ENCODE measurements around the gene RAPGEF1.
A peak's percentile ranks its signal among the peaks of the same experiment; 100 is the strongest.

RAPGEF1 gene

DNA sequence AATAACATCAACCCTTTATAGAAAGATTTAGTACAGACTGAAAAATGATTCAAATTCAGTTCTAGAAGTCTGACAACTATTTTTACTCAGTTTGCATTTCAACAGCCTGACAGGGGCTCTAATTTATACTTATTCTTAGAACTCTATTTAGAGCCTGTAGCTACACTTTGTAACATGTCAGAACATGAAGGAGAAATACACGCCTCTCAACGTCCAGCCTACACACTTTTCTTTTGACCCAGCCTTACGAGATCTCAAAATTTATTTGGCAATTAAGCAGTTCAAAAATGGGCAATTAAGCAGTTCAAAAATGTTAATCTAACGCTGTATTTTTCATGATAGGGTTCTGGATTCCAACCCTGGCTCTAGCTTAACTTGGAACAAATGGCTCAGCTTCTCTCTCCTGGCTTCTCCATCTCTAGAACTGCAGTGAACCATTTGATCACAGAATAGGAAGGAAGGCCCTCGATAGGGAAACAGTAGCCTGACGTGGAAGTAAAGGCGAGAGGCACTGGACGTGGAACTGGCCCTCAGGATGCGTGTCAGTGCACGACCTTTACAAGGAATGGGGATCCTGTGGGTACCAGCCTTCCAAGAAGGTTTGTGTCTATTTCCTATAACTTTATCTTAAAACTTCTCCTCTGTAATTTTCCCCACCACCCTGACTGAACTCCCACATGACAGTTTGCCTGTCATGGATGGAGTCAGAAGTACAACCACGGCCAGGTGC lies 128.1 kb downstream of the RAPGEF1 start:
- no peak for TF ChIP-seq Cebpa-rat (IDR thresholded peaks at IDR 0.05)
- peak overlapping the region in 8 of 11 experiments; percentile 9 to 59 (median 30); a peak in 12 of 22 replicates for H3K4me2 ChIP-seq
- H3K27me3 ChIP-seq, result no peaks in the 10 kb centered on the region
- no peak overlapping the region for H3K9ac ChIP-seq
- no peaks in the 10 kb centered on the region for H3K9me3 ChIP-seq (replicated peaks in 1 of 11)
- 0 out of 22 replicates have a peak overlapping the region, but pooled peaks of 1 of the 11 experiments have one; percentile 10 for H3K27ac ChIP-seq
- peaks cover 0 to 75% (median 19%) of the 10 kb centered on the region in 11 experiments; a peak in 9 of 22 replicates for H4K20me1 ChIP-seq
- H3K4me3 ChIP-seq, result no peak overlapping the region
- peaks cover 39 to 79% (median 56%) of the 10 kb centered on the region in 10 experiments for H3K4me1 ChIP-seq
- H3K36me3 ChIP-seq, result peaks cover 84 to 100% (median 97%) of the 10 kb centered on the region in 11 experiments

DNA sequence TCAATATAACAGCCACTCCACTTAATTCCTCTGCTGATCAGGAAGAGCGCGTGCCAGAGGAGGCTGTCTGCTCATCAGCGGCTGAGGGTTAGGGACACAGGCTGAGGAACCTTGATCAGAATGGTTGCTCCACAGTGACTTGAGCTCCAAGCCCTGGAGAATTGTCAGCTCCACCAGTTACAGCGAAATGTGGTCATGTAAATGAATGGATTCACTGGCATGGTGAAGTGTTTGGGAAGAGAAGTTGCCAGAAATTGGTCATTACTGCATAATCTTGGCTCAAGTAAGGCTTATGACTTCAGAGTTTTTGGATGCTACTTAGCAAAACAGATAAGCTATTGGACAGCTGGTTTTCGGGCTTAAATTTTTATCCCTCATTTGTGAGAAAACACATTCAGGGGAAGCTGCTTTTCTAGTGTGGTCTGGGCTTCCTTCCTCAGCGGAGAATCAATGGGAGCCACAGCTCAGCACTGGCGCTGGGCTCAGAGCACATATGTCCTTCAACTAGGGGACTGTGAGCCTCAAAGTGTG lies 129.6 kb downstream of the RAPGEF1 start:
- H3K4me3 ChIP-seq, result no peak overlapping the region
- H3K27me3 ChIP-seq, result no peaks in the 10 kb centered on the region
- H3K9me3 ChIP-seq (replicated peaks in 1 of 11), result no peaks in the 10 kb centered on the region
- peaks cover 39 to 88% (median 56%) of the 10 kb centered on the region in 10 experiments for H3K4me1 ChIP-seq
- H3K4me2 ChIP-seq, result peak overlapping the region; percentile 19 to 59 (median 43)
- H3K36me3 ChIP-seq, result peaks cover 80 to 100% (median 98%) of the 10 kb centered on the region in 11 experiments
- H4K20me1 ChIP-seq, result peaks cover 0 to 85% (median 19%) of the 10 kb centered on the region in 11 experiments; a peak in 9 of 22 replicates
- peak overlapping the region in 4 of 11 experiments; percentile 3 to 20 (median 14); a peak in 3 of 22 replicates for H3K27ac ChIP-seq
- peak overlapping the region in 3 of 11 experiments; percentile 3 to 19 (median 15); a peak in 2 of 22 replicates for H3K9ac ChIP-seq
- TF ChIP-seq Cebpa-rat (IDR thresholded peaks at IDR 0.05), result no peak

- TF ChIP-seq Cebpa-rat (IDR thresholded peaks at IDR 0.05), result no peak
- Histone ChIP-seq H4K20me1 (peaks cover 0 to 91% (median 19%) of the 10 kb centered on the region in 11 experiments; a peak in 10 of 22 replicates), H3K9me3 (replicated peaks in 1 of 11) (no peaks in the 10 kb centered on the region), H3K27ac (peak overlapping the region in 1 of 11 experiments; percentile 21; a peak in 2 of 22 replicates), H3K4me1 (peaks cover 39 to 84% (median 54%) of the 10 kb centered on the region in 10 experiments), H3K36me3 (peaks cover 80 to 100% (median 98%) of the 10 kb centered on the region in 11 experiments), H3K27me3 (no peaks in the 10 kb centered on the region), H3K9ac (peak overlapping the region in 7 of 11 experiments; percentile 2 to 32 (median 12); a peak in 6 of 22 replicates), H3K4me3 (no peak overlapping the region), H3K4me2 (peak overlapping the region; percentile 9 to 56 (median 29); a peak in 17 of 22 replicates)
Measured at GRCh38 chr9:131609099-131609830, 130.6 kb downstream of the RAPGEF1 start.

DNA sequence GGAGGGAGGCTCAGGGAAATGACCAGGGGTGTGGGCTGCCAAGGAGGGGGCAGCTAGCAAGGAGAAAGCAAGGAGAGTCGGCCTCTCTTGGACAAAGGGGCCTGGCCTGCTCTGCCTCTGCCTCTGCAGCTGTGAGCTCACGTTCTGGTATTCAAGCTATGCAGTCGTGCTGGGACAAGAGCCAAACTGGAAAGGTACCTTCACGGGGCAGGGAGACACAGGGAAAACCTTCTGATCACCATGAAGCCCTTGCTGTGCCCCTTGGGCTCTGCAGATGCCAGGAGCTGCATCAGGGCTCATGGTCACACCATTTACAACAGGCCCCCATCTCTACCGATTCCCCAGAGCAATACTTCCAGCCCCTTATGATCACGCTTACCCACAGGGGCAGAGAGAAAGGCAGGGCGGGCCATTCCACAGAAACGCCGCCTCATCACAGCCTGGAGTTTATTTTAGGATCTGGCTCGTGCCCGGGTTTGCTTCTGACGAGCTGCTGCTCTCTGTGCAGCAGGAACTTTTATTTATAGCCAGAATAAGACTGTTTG lies 131.3 kb downstream of the RAPGEF1 start:
- peak overlapping the region in 3 of 11 experiments; percentile 4 to 21 (median 15); a peak in 2 of 22 replicates for H3K27ac ChIP-seq
- no peak overlapping the region for H3K4me3 ChIP-seq
- H3K9me3 ChIP-seq (replicated peaks in 1 of 11), result no peaks in the 10 kb centered on the region
- H3K36me3 ChIP-seq, result peaks cover 80 to 100% (median 98%) of the 10 kb centered on the region in 11 experiments
- TF ChIP-seq Cebpa-rat (IDR thresholded peaks at IDR 0.05), result no peak
- H3K4me2 ChIP-seq, result peak overlapping the region; percentile 9 to 56 (median 29); a peak in 12 of 22 replicates
- peaks cover 0 to 91% (median 24%) of the 10 kb centered on the region in 11 experiments; a peak in 13 of 22 replicates for H4K20me1 ChIP-seq
- H3K27me3 ChIP-seq, result no peaks in the 10 kb centered on the region
- peaks cover 39 to 83% (median 50%) of the 10 kb centered on the region in 10 experiments for H3K4me1 ChIP-seq
- peak overlapping the region in 8 of 11 experiments; percentile 1 to 32 (median 4); a peak in 5 of 22 replicates for H3K9ac ChIP-seq

DNA sequence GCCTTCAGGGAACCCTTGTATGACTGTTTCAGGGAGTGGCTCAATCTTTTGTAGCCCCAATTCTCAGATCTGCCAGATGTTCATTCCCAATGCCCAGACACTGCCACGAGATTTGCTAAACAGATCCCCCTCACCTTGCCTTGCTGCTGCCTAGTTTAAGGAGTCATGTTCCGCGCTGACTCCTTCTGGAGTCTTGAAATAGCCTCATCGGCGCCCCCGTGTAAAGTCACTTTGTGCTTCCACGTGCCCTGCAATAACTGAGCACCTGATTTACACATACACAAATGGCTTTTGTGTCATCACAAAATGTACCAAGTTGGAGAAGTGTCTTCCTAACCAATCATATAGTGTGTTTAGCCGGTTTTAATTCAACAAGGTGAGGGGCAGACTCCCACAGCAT lies 132.3 kb downstream of the RAPGEF1 start:
- H3K4me1 ChIP-seq, result peaks cover 39 to 78% (median 42%) of the 10 kb centered on the region in 10 experiments
- H3K27ac ChIP-seq, result no peak overlapping the region
- H3K4me3 ChIP-seq, result no peak overlapping the region
- H3K36me3 ChIP-seq, result peaks cover 80 to 100% (median 98%) of the 10 kb centered on the region in 11 experiments
- TF ChIP-seq Cebpa-rat (IDR thresholded peaks at IDR 0.05), result no peak
- H4K20me1 ChIP-seq, result peaks cover 0 to 92% (median 25%) of the 10 kb centered on the region in 11 experiments; a peak in 13 of 22 replicates
- H3K27me3 ChIP-seq, result no peaks in the 10 kb centered on the region
- no peak overlapping the region for H3K4me2 ChIP-seq
- no peak overlapping the region for H3K9ac ChIP-seq
- H3K9me3 ChIP-seq (replicated peaks in 1 of 11), result no peaks in the 10 kb centered on the region

- TF ChIP-seq Cebpa-rat (IDR thresholded peaks at IDR 0.05), result no peak
- Histone ChIP-seq H3K9ac (peak overlapping the region in 1 of 11 experiments; percentile 35; a peak in 1 of 22 replicates), H3K27ac (peak overlapping the region in 1 of 11 experiments; percentile 2; a peak in 1 of 22 replicates), H3K4me3 (no peak overlapping the region), H3K9me3 (replicated peaks in 1 of 11) (no peaks in the 10 kb centered on the region), H3K27me3 (no peaks in the 10 kb centered on the region), H4K20me1 (peaks cover 0 to 92% (median 25%) of the 10 kb centered on the region in 11 experiments; a peak in 15 of 22 replicates), H3K4me1 (peaks cover 34 to 73% (median 37%) of the 10 kb centered on the region in 10 experiments), H3K4me2 (peak overlapping the region in 2 of 11 experiments; percentile 33 to 59; a peak in 3 of 22 replicates), H3K36me3 (peaks cover 80 to 100% (median 98%) of the 10 kb centered on the region in 11 experiments)
Measured at GRCh38 chr9:131606896-131607567, 132.8 kb downstream of the RAPGEF1 start.

DNA sequence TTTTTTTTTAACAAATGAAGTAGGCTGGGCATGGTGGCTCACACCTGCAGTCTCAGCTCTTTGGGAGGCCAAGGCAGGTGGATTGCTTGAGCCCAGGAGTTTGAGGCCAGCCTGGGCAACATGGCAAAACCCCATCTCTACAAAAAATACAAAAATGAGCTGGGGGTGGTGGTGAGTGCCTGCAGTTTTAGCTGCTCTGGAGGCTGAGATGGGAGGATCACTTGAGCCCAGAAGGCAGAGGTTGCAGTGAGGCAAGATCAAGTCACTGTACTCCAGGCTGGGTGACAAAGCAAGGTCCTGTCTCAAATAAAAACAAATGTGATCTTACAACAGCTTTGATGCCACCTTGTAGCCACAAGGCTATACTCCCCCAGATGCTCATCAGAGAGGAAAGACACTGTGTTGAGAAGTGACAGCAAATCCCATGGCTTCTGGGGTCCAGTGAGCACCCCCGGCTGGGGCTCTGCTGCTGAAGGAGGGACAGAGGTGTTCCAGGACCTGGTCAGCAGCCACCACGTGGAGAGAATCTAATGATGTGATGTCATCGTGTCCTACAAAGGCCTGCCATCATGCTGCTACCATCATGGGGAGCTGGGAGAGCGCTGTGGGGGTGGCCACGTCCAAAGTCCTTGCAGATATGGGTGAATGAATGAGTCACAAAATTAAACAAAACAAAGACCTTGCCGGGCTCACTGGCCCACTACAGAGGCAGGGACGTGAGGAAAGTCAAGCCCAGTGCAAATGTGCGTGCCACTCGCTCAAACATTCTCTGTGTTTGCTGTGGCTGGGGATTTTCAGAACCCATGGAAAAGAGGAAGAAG lies 133.9 kb downstream of the RAPGEF1 start:
- H3K4me1 ChIP-seq, result peaks cover 23 to 62% (median 27%) of the 10 kb centered on the region in 10 experiments
- H3K27ac ChIP-seq, result peak overlapping the region in 3 of 11 experiments; percentile 2 to 17 (median 4); a peak in 1 of 22 replicates
- TF ChIP-seq Cebpa-rat (IDR thresholded peaks at IDR 0.05), result no peak
- H3K4me3 ChIP-seq, result no peak overlapping the region
- peaks cover 87 to 100% (median 99%) of the 10 kb centered on the region in 11 experiments for H3K36me3 ChIP-seq
- H3K27me3 ChIP-seq, result no peaks in the 10 kb centered on the region
- peaks cover 0 to 87% (median 27%) of the 10 kb centered on the region in 11 experiments; a peak in 15 of 22 replicates for H4K20me1 ChIP-seq
- H3K9me3 ChIP-seq (replicated peaks in 1 of 11), result no peaks in the 10 kb centered on the region
- peak overlapping the region in 1 of 11 experiments; percentile 59; a peak in 2 of 22 replicates for H3K4me2 ChIP-seq
- H3K9ac ChIP-seq, result peak overlapping the region in 1 of 11 experiments; percentile 35; a peak in 2 of 22 replicates
